NCI-H2196 (cell line): ENCODE results near the gene GXYLT2.
A peak's percentile ranks its signal among the peaks of the same experiment; 100 is the strongest.

Experiments
- DNase-seq: peaks from one replicate; lab custom pipeline; 2025; ENCODE audit not compliant: unreplicated experiment; lab: John Stamatoyannopoulos, UW

Gene GXYLT2, protein sequence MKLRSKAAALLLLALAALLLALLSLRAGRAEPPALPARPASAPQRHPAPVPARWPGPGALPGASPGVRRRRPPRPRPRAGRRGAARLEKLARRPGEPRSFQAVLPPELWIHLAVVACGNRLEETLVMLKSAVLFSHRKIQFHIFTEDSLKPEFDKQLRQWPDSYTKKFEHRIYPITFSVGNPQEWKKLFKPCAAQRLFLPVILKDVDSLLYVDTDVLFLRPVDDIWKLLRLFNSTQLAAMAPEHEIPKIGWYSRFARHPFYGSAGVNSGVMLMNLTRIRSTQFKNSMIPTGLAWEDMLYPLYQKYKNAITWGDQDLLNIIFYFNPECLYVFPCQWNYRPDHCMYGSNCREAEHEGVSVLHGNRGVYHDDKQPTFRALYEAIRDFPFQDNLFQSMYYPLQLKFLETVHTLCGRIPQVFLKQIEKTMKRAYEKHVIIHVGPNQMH

GRCh38 chr3:72887705-72888545, at the start of gene GXYLT2:
GXYLT2 (plus strand) TSS chr3:72888046; CDS start chr3:72888234, 188 bp downstream.
- peak; percentile 46 for DNase-seq

GRCh38 chr3:72839057-72839456, 48.8 kb upstream of the GXYLT2 start:
- DNase-seq = peak; percentile 29

GRCh38 chr3:72844436-72844993, 43.3 kb upstream of the GXYLT2 start:
- no peak for DNase-seq

DNA sequence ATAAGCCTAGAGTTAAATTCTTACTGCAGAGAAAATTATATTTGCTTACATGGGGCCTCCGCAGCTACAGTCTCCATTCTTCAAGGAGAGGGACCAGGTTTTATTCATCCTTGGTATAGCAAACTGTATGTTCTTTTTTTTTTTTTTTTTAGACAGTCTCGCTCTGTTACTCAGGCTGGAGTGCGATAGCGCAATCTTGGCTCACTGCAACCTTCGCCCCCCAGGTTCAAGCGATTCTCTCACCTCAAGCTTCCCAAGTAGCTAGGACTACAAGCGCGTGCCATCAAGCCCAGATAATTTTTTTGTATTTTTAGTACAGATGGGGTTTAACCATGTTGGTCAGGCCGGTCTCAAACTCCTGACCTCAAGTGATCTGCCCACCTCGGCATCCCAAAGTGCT, 41.7 kb upstream of the GXYLT2 start:
- DNase-seq = no peak

GRCh38 chr3:72847282-72847681, 40.6 kb upstream of the GXYLT2 start:
- DNase-seq = no peak

DNA sequence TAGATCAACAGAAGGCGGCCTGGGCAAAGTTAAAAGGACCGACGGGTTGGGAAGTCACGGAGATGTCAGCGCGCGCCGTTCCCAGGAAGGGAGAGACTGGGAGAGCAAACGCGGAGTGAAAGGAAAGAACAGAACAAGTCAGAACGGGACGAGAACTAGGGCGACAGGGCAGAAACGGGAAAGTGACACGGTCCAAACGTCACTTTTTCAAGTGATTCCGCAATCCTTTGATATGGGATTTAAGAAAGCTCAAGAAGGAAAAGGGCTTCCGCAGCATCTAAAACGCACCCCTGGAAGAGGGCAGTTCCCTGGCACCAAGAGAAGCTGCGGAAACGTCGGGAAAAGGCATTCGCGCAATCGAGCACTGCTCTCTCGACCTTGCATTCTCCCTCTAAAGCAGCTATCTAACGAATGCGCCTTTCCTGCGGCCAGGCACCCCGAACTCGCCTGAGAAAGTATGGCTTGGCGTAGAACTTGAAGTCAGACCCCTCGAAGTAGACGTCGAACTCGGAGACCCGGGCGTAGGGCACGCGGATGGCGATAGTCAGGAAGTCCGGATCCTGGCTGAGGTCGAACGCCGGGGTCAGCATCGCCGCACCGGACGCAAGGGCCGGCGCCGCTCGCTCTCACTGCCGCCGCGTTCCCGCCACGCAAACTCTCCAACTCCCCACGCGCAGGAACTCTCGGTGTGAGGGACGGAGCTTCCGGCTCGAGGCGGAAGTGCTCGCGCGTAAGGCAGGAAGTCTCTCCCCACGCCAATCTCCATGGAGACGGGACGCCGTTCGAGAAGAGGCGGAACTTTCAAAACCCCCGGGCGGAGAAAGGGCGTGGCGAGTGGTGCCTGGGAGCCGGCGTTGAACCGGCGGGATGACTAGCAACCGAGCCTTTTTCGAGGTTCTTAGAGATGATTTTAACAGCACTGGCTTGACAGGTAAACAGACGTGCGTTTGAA, 39.8 kb upstream of the GXYLT2 start, which contains the start of gene SHQ1:
SHQ1 (minus strand) TSS at position 695 of the 952 bp plus-strand sequence; CDS start at position 590, 105 bp downstream.
- DNase-seq = peak; percentile 80

GRCh38 chr3:72848703-72849081, 39.2 kb upstream of the GXYLT2 start:
- no peak for DNase-seq

- no peak for DNase-seq
Observed at GRCh38 chr3:72855001-72855400, 32.8 kb upstream of the GXYLT2 start.

DNA sequence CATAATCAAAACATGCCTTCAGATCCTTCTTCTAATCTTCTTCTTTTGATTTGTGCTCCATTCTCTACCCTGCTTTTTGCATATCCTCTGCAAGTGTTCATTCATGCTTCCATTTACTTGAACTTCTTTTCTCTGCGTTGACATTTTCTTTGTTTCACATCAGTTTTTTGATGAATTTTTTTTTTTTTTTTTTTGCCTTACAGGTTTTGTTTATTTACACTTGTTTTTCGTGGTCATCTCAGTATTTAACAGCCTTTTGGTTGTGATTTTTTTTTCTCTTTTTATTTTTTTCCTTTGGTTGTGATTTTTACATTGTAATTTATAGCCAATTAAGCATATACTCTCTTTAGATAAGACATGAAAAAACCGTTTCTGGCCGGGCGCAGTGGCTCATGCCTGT, 27.8 kb upstream of the GXYLT2 start:
- DNase-seq = no peak

DNA sequence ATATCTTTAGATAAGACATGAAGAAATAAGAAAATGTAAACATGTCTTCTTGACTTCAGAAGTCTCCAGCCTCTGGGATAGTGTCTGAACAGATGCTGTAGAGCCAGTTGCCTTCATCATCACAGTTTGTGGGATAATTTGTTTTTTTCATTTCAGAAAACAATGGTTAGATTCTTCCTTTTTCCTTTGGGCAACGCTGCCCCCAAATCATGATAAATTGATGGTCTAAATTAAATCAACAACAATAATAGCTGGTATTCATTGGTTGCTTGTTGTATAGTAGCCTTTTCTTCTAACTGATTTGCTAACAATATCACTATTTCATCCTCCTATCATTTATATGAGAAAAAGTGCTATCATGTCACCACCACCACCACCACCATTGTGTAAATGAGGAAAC, 27.0 kb upstream of the GXYLT2 start:
- no peak for DNase-seq

GRCh38 chr3:72862314-72863090, 25.3 kb upstream of the GXYLT2 start:
- no peak for DNase-seq

DNA sequence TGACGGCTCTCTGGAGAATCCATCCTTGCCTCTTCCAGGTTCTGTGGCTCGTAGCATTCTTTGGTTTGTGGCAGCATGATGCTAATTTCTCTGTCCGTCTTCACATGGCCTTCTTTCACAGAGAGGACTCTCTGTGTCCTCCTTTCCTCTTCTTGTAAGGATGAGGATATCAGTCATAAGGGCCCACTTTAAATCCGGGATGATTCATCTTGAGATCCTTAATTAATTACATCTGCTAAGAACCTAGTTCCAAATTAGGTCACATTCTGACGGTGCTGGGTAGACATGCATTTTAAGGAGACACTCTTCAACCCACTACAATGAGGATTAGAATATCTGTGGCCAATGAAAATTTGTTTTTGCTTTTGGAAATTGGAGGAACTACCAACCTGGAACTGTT, 15.7 kb upstream of the GXYLT2 start:
- no peak for DNase-seq

DNA sequence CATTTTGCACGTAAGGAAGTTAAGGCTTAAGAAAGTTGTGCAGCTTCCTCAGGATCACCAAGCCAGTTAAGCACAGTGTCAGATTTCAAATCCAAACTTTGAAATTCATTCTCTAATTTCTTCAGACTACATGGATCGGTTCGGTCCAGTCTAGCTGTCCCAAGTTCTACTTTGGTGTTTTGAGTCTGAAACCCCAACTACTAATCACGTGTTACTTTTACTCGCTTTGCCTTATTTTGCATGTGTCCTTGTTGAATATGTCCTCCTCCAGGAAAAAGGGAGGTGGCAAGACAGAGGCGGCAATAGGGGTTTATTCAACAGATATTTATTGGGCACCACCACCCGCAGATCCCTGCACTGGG, 522 bp upstream of the GXYLT2 start:
- no peak for DNase-seq

DNA sequence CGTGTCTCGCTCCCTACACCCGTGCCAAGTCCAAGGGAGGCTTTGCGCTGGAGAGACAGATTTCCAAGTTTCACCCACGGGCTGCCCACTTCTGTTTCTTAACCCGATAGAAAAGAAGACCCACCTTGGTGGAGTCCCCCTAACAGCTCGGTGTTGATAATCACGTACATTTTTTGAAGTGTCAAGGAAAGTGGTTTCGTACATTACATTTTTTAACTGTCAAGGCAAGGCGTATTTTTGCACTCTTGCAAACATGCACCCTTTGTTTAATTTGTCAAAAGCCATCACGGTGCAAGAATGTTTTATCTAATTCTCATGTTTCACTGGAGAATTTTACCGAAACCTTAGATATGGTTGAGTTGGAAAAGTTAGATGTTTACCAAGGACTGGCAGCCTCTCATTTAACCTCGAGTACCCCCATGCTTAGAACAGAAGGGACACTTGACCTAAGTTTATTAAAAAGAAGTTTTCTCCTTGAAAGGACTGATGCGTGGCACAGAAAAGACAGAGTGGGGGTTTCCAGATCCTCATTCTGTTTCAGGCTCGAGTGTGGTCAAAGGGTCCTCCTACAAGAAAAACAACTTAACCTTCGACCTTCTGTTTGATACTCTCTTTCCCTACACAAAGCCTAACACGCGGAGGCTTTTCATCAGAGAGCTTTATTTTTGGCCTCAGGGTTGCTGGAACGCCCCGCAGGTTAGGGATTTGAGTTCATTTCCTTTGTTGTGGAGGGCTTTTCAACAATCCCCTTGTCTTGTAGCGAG, 882 bp downstream of the GXYLT2 start:
- no peak for DNase-seq

DNA sequence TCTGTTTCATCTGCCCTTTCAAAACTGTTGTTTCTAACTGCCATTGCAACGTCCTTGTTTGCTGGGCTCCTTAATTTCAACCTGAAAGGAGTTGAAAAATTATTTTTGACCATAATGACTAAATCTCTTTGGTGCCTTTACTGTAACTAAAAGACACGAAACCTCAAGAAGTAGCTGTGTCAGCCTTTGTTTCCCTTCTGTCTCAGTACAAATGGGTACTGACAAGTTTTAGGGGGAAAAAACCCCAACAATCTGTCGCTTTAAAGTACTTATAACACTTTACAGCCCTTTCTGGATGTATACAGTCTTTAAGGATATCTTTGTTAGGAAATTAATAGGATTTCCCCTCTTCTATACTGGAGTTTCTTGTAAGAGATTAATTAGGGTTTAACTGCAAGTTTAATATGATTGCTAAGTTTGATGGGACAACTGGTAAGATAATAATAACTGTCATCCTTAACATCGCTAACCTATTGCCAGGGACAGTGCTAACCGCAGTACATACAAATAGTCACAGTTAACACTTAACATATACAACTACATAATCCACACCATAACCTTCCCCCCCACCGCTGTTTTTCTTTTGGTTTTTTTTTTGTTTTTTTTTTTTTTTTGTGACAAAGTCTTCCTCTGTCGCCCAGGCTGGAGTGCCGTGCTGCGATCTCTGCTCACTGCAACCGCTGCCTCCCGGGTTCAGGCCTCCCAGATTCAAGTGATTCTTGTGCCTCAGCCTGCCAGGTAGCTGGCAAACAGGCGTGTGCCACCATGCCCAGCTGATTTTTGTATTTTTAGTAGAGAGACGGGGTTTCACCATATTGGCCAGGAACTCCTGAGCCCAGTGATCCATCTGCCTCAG, 1.7 kb downstream of the GXYLT2 start:
- no peak for DNase-seq

- no peak for DNase-seq
Observed at GRCh38 chr3:72890166-72890925, 2.5 kb downstream of the GXYLT2 start.

DNA sequence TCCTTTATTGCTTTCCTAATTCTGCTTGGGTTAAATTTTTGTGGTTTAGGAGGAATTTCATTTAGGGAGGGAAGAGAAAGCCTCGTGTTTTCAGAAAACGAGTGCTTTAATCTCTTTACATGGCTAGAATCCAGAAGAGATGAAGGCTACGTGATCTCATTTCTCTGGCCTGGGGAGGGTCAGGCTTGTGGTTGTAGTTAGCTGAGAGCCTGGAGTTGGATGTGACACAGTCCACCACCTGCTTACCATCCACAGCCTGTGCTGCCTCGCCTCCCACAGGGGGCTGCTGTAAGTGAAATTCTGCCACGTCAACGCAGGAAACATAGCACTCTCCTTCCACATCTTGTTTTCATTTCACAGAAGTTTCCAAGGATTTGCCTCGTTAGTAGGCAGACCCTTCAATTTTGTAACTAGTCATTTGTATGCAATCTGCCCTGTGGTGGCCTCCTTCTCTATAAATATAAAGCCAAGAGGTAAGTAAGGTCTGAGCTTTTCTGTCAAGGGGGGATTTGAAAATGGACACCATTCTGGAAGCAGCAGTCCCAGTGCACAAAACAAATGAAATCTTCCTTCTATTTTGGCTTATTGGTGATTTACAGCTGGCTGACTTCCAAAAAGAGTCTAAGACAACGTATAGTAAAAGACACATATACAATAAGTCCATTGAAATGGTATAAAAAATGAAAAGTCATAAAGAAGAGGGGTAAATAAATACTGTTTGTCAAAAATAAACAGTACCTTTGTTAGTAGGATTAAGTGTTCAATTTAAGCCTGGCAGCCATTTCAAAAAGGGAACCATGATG, 3.4 kb downstream of the GXYLT2 start:
- DNase-seq = peak; percentile 5
